Activated effector memory CD4-positive, alpha-beta T cell treated with Interleukin-2 at 50 U/mL for 16 hours (primary cell): ENCODE measurements around the gene KRT23.
"Not testable (repeated sequence)": the region's sequence is repeated elsewhere in the genome, so short reads cannot be mapped to it uniquely, and the experiment has no call there.

Experiments used
- DNase-seq: peaks from one replicate; pipeline ENCODE4 v3.0.0-alpha.2; 2020

The KRT23 gene

GRCh38 chr17:40947929-40948328 is 10.5 kb upstream of the KRT23 start:
- no peak for DNase-seq

- no peak for DNase-seq
These were observed 8.0 kb upstream of the KRT23 start for GRCh38 chr17:40945414-40945813.

GRCh38 chr17:40944531-40944930 is 7.1 kb upstream of the KRT23 start:
- DNase-seq: no peak

- no peak for DNase-seq
These were observed 5.1 kb upstream of the KRT23 start for GRCh38 chr17:40942553-40942952.

- DNase-seq: no peak
These were observed 2.8 kb upstream of the KRT23 start for GRCh38 chr17:40940266-40940665.

- DNase-seq: no peak
These were observed 1.5 kb upstream of the KRT23 start for GRCh38 chr17:40938981-40939380.

- no peak for DNase-seq
These were observed 470 bp downstream of the KRT23 start for GRCh38 chr17:40936976-40937375.

GRCh38 chr17:40936437-40936971 is 942 bp downstream of the KRT23 start:
- no peak for DNase-seq

- no peak for DNase-seq
These were observed 1.8 kb downstream of the KRT23 start for GRCh38 chr17:40935624-40936023.

- no peak for DNase-seq
These were observed 4.8 kb downstream of the KRT23 start for GRCh38 chr17:40932608-40933007.

GRCh38 chr17:40931311-40931710 is 6.1 kb downstream of the KRT23 start:
- DNase-seq: no peak

GRCh38 chr17:40926341-40926740 is 11.1 kb downstream of the KRT23 start:
- DNase-seq: no peak

GRCh38 chr17:40922239-40922638 is 15.2 kb downstream of the KRT23 start:
- DNase-seq: no peak

GRCh38 chr17:40921026-40921425 is 16.4 kb downstream of the KRT23 start:
- DNase-seq: no peak

- not testable (repeated sequence) for DNase-seq
These were observed 20.3 kb downstream of the KRT23 start for GRCh38 chr17:40917116-40917515.

- DNase-seq: no peak
These were observed 21.1 kb downstream of the KRT23 start for GRCh38 chr17:40916366-40916765.

GRCh38 chr17:40915721-40916256 is 21.7 kb downstream of the KRT23 start:
- no peak for DNase-seq

GRCh38 chr17:40915199-40915661 is 22.2 kb downstream of the KRT23 start:
- no peak for DNase-seq

GRCh38 chr17:40914075-40914855 is 23.2 kb downstream of the KRT23 start:
- no peak for DNase-seq

- no peak for DNase-seq
These were observed 24.8 kb downstream of the KRT23 start for GRCh38 chr17:40912486-40913210.

- DNase-seq: no peak
These were observed 27.0 kb downstream of the KRT23 start for GRCh38 chr17:40910441-40910841.

GRCh38 chr17:40909755-40910154 is 27.7 kb downstream of the KRT23 start:
- DNase-seq: no peak

- DNase-seq: peak; percentile 38
These were observed 28.1 kb downstream of the KRT23 start for GRCh38 chr17:40909351-40909750.

- DNase-seq: no peak
These were observed 30.8 kb downstream of the KRT23 start for GRCh38 chr17:40906613-40907012.
